Skeletal muscle tissue (tissue), 4 donors: ENCODE data around the gene XRRA1. TPM values are rescaled to one million over a fixed set of nuclear protein-coding genes. Genes with fewer than 3 reads are reported as not detected.

Experiments used
- H3K27ac ChIP-seq: one replicate; pipeline ENCODE4 v1.7.0; 2013; ENCODE audit warnings: mild to moderate bottlenecking, low read depth, low read length, inconsistent platforms
- H3K27me3 ChIP-seq, 3 donors: one replicate each; pipeline ENCODE4 v1.7.0; 2013; ENCODE audit warnings: low read length in 3 of 3; ENCODE audit not compliant: control insufficient read depth in 3 of 3, insufficient read depth in 3 of 3
- H3K36me3 ChIP-seq, 3 donors: one replicate each; pipeline ENCODE4 v1.7.0; 2013; ENCODE audit warnings: low read length in 3 of 3; ENCODE audit not compliant: control insufficient read depth in 3 of 3, insufficient read depth in 3 of 3
- H3K4me1 ChIP-seq, 3 donors: one replicate each; pipeline ENCODE4 v1.7.0; 2013; ENCODE audit warnings: low read length in 3 of 3, mild to moderate bottlenecking in 3 of 3; ENCODE audit not compliant: control insufficient read depth in 3 of 3, insufficient read depth in 3 of 3
- H3K4me3 ChIP-seq, 3 donors: one replicate each; pipeline ENCODE4 v1.7.0; 2013; ENCODE audit warnings: low read length in 3 of 3
- H3K9ac ChIP-seq, 3 donors: one replicate each; pipeline ENCODE4 v1.7.0; 2013; ENCODE audit warnings: low read length in 3 of 3, mild to moderate bottlenecking in 3 of 3, moderate library complexity in 2 of 3, low read depth in 1 of 3
- H3K9me3 ChIP-seq, 3 donors: one replicate each; pipeline ENCODE4 v1.7.0; 2013; ENCODE audit warnings: low read length in 3 of 3; ENCODE audit not compliant: control insufficient read depth in 3 of 3
- total RNA-seq: library from RNA; depleted of rRNA; stranded (reverse); fragments of >200 nt; gene quantifications from one replicate; pipeline ENCODE4 v1.2.3, GENCODE V29; 2014
- donor health status: Osteomylitis.

Gene XRRA1
- total RNA-seq, 1 donor from 2014 or later = 4.2 TPM

DNA sequence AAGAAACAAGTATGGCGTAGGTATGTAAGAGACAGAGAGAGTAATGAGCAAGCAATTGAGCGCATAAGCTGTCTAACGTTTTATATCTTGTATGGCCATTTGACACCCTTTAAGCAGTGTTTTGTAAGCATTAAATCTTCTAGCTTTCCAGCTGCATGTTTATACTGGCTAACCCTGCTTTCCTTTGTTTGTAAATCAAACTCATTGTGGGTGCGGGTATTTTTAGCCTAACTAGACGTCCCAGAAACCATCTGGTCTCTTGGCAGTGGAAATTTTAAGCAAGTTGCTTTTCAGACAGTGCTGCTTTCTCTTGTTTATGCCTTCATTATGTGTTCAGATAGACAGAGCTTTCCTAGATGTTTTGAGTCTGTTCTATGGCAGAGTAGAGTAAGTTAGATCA, 126.7 kb downstream of the XRRA1 start:
- Histone ChIP-seq H3K9ac (no peak overlapping the region), H3K27me3 (no peaks in the 10 kb centered on the region), H3K27ac (peak overlapping the region; percentile 67), H3K36me3 (peaks cover 5 to 14% (median 9%) of the 10 kb centered on the region in 3 donors), H3K9me3 (peaks cover 2 to 7% (median 3%) of the 10 kb centered on the region in 3 donors), H3K4me3 (peak overlapping the region in 1 of 3 donors; percentile 20), H3K4me1 (peaks cover 6 to 11% (median 11%) of the 10 kb centered on the region in 3 donors)

DNA sequence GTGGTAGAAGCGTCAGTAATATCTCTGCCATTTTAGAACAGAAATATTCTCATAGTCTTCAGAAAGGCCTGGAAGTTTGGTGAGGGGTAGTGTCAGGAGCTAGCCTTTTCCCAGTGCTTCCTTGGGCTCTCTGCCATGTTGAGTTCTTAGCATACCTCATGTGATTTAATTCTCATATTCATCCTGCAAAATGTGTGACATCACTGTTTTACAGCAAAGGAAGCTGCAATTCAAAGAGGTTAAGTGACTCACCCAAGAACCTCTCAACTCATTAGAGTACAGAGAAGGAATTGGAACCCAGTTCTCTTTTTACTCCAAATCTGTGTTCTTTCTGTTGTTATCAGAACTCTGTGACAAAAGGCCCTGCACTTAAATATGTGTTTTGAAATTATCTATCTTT, 128.1 kb downstream of the XRRA1 start:
- H3K4me3 ChIP-seq = no peak overlapping the region
- H3K9ac ChIP-seq = no peak overlapping the region
- H3K9me3 ChIP-seq = peaks cover 0 to 2% (median 2%) of the 10 kb centered on the region in 3 donors
- peaks cover 0 to 9% (median 2%) of the 10 kb centered on the region in 3 donors for H3K36me3 ChIP-seq
- H3K4me1 ChIP-seq = peaks cover 6 to 11% (median 11%) of the 10 kb centered on the region in 3 donors
- no peaks in the 10 kb centered on the region for H3K27me3 ChIP-seq
- no peak overlapping the region for H3K27ac ChIP-seq

DNA sequence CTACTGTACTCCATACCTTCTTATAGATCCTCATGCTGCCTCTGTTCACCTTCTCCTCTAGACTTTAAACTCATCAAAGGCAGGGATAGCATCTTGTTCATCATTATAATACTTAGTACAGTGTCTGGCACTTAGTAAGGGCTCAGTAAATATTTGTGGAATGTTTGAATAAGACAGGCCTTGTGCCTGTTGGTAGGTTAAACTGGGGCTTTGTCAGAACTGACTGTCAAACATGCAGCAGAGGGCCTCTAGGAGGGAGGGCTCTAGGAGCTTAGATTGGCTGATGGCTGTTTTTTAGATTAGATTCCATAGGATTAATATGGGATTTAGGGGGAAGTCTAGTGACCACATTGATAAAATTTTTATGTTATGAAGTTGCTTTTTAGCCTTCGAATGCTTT, 129.5 kb downstream of the XRRA1 start:
- H3K9me3 ChIP-seq = no peaks in the 10 kb centered on the region
- peaks cover 0 to 9% (median 2%) of the 10 kb centered on the region in 3 donors for H3K36me3 ChIP-seq
- H3K9ac ChIP-seq = no peak overlapping the region
- no peak overlapping the region for H3K4me3 ChIP-seq
- no peaks in the 10 kb centered on the region for H3K27me3 ChIP-seq
- no peak overlapping the region for H3K27ac ChIP-seq
- peaks cover 6 to 11% (median 11%) of the 10 kb centered on the region in 3 donors for H3K4me1 ChIP-seq

DNA sequence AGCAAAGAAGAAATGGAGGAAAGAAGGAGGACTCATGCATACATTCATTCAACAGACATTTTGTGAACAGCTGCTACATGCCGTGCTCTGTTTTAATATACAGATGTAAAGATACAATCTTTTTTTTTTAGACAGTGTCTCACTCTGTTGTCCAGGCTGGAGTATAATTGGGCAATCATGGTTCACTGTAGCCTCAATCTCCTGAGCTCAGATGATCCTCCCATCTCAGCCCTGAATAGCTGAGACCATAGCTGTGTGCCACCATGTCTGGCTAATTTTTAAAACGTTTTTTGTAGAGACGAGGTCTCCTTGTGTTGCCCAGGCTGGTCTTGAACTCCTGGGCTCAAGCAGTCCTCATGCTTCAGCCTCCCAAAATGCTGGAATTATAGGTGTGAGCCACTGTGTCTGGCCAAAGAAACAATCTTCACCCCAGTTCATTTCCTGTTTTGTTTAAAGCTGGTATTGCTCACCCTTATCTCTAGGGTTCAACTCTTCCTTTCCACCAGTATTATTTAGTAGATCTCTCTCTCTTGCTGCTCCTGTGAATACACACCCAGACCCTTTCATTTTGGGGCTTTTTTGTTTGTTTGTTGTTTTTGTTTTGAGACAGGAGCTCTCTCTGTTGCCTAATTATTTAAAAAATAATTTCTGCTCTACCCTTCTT, 130.5 kb downstream of the XRRA1 start:
- peaks cover 0 to 7% (median 2%) of the 10 kb centered on the region in 3 donors for H3K36me3 ChIP-seq
- no peak overlapping the region for H3K4me3 ChIP-seq
- H3K27me3 ChIP-seq = no peaks in the 10 kb centered on the region
- H3K4me1 ChIP-seq = peaks cover 6 to 11% (median 11%) of the 10 kb centered on the region in 3 donors
- H3K9me3 ChIP-seq = no peaks in the 10 kb centered on the region
- no peak overlapping the region for H3K27ac ChIP-seq
- no peak overlapping the region for H3K9ac ChIP-seq

DNA sequence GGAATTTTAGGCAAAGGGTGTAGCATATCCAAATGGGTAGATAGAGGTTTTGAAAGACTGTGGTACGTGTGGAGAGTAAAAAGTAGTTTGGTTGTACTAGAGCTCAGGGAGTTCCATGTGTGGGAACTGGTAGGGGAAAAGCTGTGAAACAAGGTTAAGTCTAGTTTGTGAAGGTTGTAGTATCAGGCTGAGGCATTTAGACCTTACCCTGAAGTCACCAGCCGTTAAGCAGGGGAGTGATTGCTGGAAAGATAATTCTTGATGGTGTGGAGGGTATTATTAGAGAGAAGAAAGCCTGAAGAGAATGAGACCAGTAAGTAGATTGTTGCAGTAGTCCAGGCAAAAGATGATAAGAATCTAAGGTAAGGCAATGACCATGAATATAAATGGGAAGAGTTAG, 132.2 kb downstream of the XRRA1 start:
- Histone ChIP-seq H3K36me3 (peaks cover 0 to 9% (median 2%) of the 10 kb centered on the region in 3 donors), H3K27me3 (no peaks in the 10 kb centered on the region), H3K9me3 (no peaks in the 10 kb centered on the region), H3K4me3 (no peak overlapping the region), H3K27ac (no peak overlapping the region), H3K9ac (no peak overlapping the region), H3K4me1 (peaks cover 1 to 3% (median 2%) of the 10 kb centered on the region in 3 donors)

DNA sequence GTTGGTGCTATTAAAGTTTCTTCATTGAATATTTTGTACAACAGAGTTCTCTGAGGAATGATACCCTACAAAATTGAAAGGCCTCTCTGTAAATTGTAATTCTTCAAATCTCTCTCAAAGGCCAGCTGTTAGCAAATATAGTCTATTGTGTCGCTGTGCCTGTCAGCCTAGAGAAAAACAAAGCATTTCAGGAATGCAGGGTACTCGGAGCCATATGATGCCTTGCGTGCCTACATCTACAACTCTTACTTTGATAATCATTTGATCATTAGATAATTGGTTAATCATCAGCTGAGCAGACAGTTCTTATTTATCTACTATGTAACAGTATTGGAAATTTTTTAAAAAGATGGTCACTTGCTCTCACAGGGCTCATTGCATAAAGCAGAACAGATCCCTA, 132.9 kb downstream of the XRRA1 start:
- Histone ChIP-seq H3K4me1 (peaks cover 0 to 3% (median 0%) of the 10 kb centered on the region in 3 donors), H3K4me3 (no peak overlapping the region), H3K36me3 (peaks cover 0 to 9% (median 2%) of the 10 kb centered on the region in 3 donors), H3K27me3 (no peaks in the 10 kb centered on the region), H3K27ac (no peak overlapping the region), H3K9ac (no peak overlapping the region), H3K9me3 (no peaks in the 10 kb centered on the region)

DNA sequence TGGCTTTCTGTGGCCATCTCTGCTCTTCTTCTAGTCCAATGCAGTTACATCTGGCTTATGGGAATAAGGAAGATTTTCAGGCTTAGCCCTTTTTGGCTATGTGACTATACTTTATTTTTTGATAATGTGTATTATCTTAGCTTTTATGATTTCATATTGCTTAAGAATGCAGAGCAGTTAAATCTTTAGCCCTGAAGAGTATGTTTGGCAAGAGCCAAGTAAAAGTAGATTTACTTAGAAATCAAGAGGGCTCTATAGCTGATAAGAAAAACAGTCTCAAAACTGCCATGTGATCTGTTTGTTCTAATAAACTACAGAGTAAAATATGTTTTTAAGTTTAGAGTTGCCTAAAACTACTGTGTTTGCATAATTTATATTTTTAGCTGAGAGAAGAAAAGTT, 139.1 kb downstream of the XRRA1 start:
- no peak overlapping the region for H3K4me3 ChIP-seq
- H3K36me3 ChIP-seq = peaks cover 0 to 4% (median 0%) of the 10 kb centered on the region in 3 donors
- H3K27ac ChIP-seq = no peak overlapping the region
- H3K9ac ChIP-seq = no peak overlapping the region
- peaks cover 0 to 8% (median 5%) of the 10 kb centered on the region in 3 donors for H3K4me1 ChIP-seq
- no peaks in the 10 kb centered on the region for H3K27me3 ChIP-seq
- H3K9me3 ChIP-seq = no peaks in the 10 kb centered on the region

DNA sequence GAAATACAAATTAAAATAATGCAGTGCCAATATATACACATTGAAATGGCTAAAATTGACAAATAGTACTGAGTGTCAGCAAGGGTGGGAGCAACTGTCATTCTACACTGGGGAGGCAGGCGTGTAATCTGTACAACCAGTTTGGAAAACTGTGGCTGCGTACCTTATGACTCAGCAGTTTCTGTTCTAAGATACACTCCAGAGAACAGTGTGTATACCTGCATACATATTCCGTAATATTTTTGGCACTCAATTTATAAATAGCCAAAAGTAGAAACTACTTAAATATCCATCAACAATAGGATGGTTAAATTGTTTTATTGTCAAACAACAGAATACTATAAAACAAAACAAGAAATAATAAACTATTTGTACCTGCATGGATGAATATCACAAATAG, 142.6 kb downstream of the XRRA1 start:
- Histone ChIP-seq H3K4me3 (peak overlapping the region; percentile 25 to 57 (median 55)), H3K27me3 (no peaks in the 10 kb centered on the region), H3K9me3 (no peaks in the 10 kb centered on the region), H3K27ac (peak overlapping the region; percentile 19), H3K9ac (peak overlapping the region in 1 of 3 donors; percentile 39), H3K4me1 (peaks cover 0 to 8% (median 5%) of the 10 kb centered on the region in 3 donors), H3K36me3 (peaks cover 0 to 2% (median 0%) of the 10 kb centered on the region in 3 donors)

DNA sequence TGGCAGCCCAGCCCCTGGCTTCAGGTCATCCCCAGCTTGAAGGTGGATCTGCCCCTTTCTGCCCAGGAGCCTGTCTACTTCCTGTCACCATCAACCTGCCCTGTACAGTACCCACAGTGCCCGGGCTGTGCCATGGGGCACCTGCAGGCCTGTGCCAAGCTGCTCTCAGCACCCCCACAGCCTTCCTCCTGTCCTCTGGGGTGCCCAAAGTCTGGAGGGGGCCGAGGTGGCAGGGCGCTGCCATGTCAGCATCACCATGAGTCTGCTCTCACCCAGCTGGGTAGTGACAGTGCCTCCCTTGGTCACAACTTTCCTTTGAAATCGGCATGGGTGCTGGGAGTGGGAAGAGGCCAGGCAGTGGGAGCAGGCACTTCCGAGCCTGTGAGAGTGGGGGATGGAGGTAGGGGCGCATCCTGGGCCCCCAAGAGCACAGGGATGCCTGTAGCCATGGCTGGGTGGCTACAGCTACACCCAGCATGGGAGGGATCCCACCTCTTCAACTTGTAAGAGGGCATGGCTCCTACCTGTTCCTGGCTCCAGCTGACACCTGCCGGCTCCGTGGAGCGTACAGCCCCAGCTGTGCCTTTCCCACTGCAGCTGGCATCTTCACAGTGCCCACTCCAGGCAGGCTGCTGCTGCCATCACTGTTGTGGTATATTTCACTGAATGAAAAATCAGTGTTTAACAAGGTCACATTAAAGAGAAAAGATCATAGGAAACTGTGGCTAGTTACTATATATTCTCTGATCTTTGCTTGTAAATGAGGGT, 157.4 kb downstream of the XRRA1 start:
- H3K27ac ChIP-seq = no peak overlapping the region
- H3K9ac ChIP-seq = no peak overlapping the region
- no peaks in the 10 kb centered on the region for H3K9me3 ChIP-seq
- peaks cover 18 to 27% (median 18%) of the 10 kb centered on the region in 3 donors for H3K36me3 ChIP-seq
- no peak overlapping the region for H3K4me3 ChIP-seq
- H3K27me3 ChIP-seq = no peaks in the 10 kb centered on the region
- H3K4me1 ChIP-seq = no peaks in the 10 kb centered on the region
